SK-N-SH treated with all-trans-retinoic acid at 6 μM for 48 hours (cell line): ENCODE data around the gene USP6NL.

ENCODE experiments used
- ATAC-seq: fragments of 200-7000 bp; cut with Tn5 transposase; 3 replicates; pipeline ENCODE4 v1.9.1; 2020; ENCODE audit warnings: mild to moderate bottlenecking, moderate library complexity
- ARNTL ChIP-seq: fragments of 450-650 bp; formaldehyde crosslinking; IDR thresholded peaks from 2 replicates; pipeline ENCODE4 v1.5.0; 2020; ENCODE audit warnings: low read depth, mild to moderate bottlenecking, moderate library complexity, borderline replicate concordance
- BACH2 ChIP-seq: fragments of 250-450 bp; sonication (Bioruptor Pico); IDR thresholded peaks from 2 replicates; pipeline ENCODE4 v1.9.0; 2021; ENCODE audit warnings: mild to moderate bottlenecking, borderline replicate concordance
- CSDC2 ChIP-seq: fragments of 250-450 bp; sonication (Bioruptor Pico); IDR thresholded peaks from 2 replicates; pipeline ENCODE4 v1.5.0; 2020; ENCODE audit warnings: mild to moderate bottlenecking, moderate library complexity
- CSRNP3 ChIP-seq: fragments of 250-450 bp; sonication (Bioruptor Pico); IDR thresholded peaks from 2 replicates; pipeline ENCODE4 v1.5.1; 2021; ENCODE audit warnings: mild to moderate bottlenecking, moderate library complexity
- ESRRG ChIP-seq: fragments of 250-450 bp; sonication (Bioruptor Pico); IDR thresholded peaks from 2 replicates; pipeline ENCODE4 v1.6.1; 2021; ENCODE audit warnings: mild to moderate bottlenecking
- GLIS3 ChIP-seq: fragments of 250-450 bp; sonication (Bioruptor Pico); IDR thresholded peaks from 2 replicates; pipeline ENCODE4 v1.5.0; 2020; ENCODE audit warnings: mild to moderate bottlenecking, moderate library complexity
- ISL1 ChIP-seq: fragments of 250-450 bp; sonication (Bioruptor Pico); IDR thresholded peaks from 2 replicates; pipeline ENCODE4 v2.1.2; 2022; ENCODE audit warnings: mild to moderate bottlenecking, moderate library complexity
- OSR1 ChIP-seq: fragments of 250-450 bp; sonication (Bioruptor Pico); IDR thresholded peaks from 2 replicates; pipeline ENCODE4 v1.8.0; 2022; ENCODE audit warnings: moderate library complexity, mild to moderate bottlenecking, inconsistent platforms
- PATZ1 ChIP-seq: fragments of 250-450 bp; sonication (Bioruptor Pico); IDR thresholded peaks from 2 replicates; pipeline ENCODE4 v1.8.0; 2020; ENCODE audit warnings: mild to moderate bottlenecking, moderate library complexity, borderline replicate concordance
- PPARA ChIP-seq: fragments of 250-450 bp; sonication (Bioruptor Pico); IDR thresholded peaks from 2 replicates; pipeline ENCODE4 v1.5.0; 2020; ENCODE audit warnings: mild to moderate bottlenecking, borderline replicate concordance
- RARB ChIP-seq: fragments of 250-450 bp; sonication (Bioruptor Pico); IDR thresholded peaks from 2 replicates; pipeline ENCODE4 v1.8.0; 2021; ENCODE audit warnings: mild to moderate bottlenecking, moderate library complexity
- SNAI2 ChIP-seq: fragments of 250-450 bp; sonication (Bioruptor Pico); IDR thresholded peaks from 2 replicates; pipeline ENCODE4 v1.5.0; 2020; ENCODE audit warnings: mild to moderate bottlenecking, moderate library complexity
- TCF4 ChIP-seq: fragments of 250-450 bp; sonication (Bioruptor Pico); IDR thresholded peaks from 2 replicates; pipeline ENCODE4 v1.8.0; 2021; ENCODE audit warnings: mild to moderate bottlenecking, moderate library complexity, borderline replicate concordance
- TOX ChIP-seq: fragments of 250-450 bp; sonication (Bioruptor Pico); IDR thresholded peaks from 2 replicates; pipeline ENCODE4 v1.8.0; 2021; ENCODE audit warnings: mild to moderate bottlenecking, moderate library complexity, borderline replicate concordance
- ZC3H10 ChIP-seq: fragments of 250-450 bp; sonication (Bioruptor Pico); IDR thresholded peaks from 2 replicates; pipeline ENCODE4 v1.5.1; 2021; ENCODE audit warnings: mild to moderate bottlenecking, moderate library complexity
- ZFP3 ChIP-seq: fragments of 250-450 bp; sonication (Bioruptor Pico); IDR thresholded peaks from 2 replicates; pipeline ENCODE4 v1.5.0; 2020; ENCODE audit warnings: mild to moderate bottlenecking, moderate library complexity
- ZFP30 ChIP-seq: fragments of 450-650 bp; formaldehyde crosslinking; IDR thresholded peaks from 2 replicates; pipeline ENCODE4 v1.5.0; 2022; ENCODE audit warnings: mild to moderate bottlenecking, moderate library complexity
- ZNF565 ChIP-seq: fragments of 450-650 bp; formaldehyde crosslinking; conservative IDR thresholded peaks from 2 replicates; pipeline ENCODE4 v1.5.0; 2020; ENCODE audit warnings: low read depth, mild to moderate bottlenecking, moderate library complexity
- ZNF70 ChIP-seq: fragments of 450-650 bp; formaldehyde crosslinking; IDR thresholded peaks from 2 replicates; pipeline ENCODE4 v1.5.0; 2020; ENCODE audit warnings: mild to moderate bottlenecking, moderate library complexity
- ZNF8 ChIP-seq: fragments of 450-650 bp; formaldehyde crosslinking; IDR thresholded peaks from 2 replicates; pipeline ENCODE4 v1.5.0; 2020; ENCODE audit warnings: mild to moderate bottlenecking, moderate library complexity
- TF ChIP-seq, protein P1 (sequence below): fragments of 250-450 bp; sonication (Bioruptor Pico); IDR thresholded peaks from 2 replicates; pipeline ENCODE4 v1.8.0; 2021; ENCODE audit warnings: low read depth, mild to moderate bottlenecking, moderate library complexity, borderline replicate concordance
- TF ChIP-seq, protein P2 (sequence below): fragments of 250-450 bp; sonication (Bioruptor Pico); IDR thresholded peaks from 2 replicates; pipeline ENCODE4 v1.5.0; 2020; ENCODE audit warnings: mild to moderate bottlenecking, moderate library complexity

The USP6NL gene

DNA sequence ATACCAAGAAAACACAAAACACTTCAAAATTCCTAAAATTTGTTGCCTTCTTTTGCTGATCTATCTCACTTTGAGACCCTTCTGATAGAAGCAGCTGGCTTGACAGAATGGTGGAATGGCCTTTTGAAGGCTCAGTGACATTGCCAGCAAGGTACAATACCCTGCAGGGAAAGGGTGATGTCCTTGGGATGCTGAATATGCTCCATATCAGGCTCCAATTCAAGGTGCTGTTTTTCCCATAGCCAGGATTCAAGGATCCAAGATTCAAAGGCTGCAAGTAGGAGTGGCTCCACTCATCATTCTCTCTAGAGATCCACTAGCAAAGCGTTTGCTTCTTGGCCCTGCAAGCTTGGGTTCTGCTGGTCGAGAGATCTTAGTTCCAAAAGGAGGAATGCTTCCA is 120.4 kb downstream of the USP6NL start:
- ATAC-seq: no peak
- TF ChIP-seq ZNF8 (no peak), OSR1 (CRISPR knock-in tag) (no peak), ZFP30 (CRISPR knock-in tag) (no peak), ZNF70 (CRISPR knock-in tag) (no peak), ZFP3 (CRISPR knock-in tag) (no peak), TOX (CRISPR knock-in tag) (no peak), PATZ1 (CRISPR knock-in tag) (no peak), ISL1 (no peak), TCF4 (CRISPR knock-in tag) (no peak), SNAI2 (CRISPR knock-in tag) (no peak), ESRRG (no peak), RARB (CRISPR knock-in tag) (no peak), ZC3H10 (no peak), PPARA (CRISPR knock-in tag) (no peak), ARNTL (no peak), ZNF565 (CRISPR knock-in tag) (no peak), CSRNP3 (CRISPR knock-in tag) (no peak)
- TF ChIP-seq, protein P1, sequence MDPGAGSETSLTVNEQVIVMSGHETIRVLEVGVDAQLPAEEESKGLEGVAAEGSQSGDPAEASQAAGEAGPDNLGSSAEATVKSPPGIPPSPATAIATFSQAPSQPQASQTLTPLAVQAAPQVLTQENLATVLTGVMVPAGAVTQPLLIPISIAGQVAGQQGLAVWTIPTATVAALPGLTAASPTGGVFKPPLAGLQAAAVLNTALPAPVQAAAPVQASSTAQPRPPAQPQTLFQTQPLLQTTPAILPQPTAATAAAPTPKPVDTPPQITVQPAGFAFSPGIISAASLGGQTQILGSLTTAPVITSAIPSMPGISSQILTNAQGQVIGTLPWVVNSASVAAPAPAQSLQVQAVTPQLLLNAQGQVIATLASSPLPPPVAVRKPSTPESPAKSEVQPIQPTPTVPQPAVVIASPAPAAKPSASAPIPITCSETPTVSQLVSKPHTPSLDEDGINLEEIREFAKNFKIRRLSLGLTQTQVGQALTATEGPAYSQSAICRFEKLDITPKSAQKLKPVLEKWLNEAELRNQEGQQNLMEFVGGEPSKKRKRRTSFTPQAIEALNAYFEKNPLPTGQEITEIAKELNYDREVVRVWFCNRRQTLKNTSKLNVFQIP (CRISPR knock-in tag): no peak
- TF ChIP-seq, protein P2, sequence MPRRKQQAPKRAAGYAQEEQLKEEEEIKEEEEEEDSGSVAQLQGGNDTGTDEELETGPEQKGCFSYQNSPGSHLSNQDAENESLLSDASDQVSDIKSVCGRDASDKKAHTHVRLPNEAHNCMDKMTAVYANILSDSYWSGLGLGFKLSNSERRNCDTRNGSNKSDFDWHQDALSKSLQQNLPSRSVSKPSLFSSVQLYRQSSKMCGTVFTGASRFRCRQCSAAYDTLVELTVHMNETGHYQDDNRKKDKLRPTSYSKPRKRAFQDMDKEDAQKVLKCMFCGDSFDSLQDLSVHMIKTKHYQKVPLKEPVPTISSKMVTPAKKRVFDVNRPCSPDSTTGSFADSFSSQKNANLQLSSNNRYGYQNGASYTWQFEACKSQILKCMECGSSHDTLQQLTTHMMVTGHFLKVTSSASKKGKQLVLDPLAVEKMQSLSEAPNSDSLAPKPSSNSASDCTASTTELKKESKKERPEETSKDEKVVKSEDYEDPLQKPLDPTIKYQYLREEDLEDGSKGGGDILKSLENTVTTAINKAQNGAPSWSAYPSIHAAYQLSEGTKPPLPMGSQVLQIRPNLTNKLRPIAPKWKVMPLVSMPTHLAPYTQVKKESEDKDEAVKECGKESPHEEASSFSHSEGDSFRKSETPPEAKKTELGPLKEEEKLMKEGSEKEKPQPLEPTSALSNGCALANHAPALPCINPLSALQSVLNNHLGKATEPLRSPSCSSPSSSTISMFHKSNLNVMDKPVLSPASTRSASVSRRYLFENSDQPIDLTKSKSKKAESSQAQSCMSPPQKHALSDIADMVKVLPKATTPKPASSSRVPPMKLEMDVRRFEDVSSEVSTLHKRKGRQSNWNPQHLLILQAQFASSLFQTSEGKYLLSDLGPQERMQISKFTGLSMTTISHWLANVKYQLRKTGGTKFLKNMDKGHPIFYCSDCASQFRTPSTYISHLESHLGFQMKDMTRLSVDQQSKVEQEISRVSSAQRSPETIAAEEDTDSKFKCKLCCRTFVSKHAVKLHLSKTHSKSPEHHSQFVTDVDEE (CRISPR knock-in tag): no peak
- TF ChIP-seq, all 23 proteins: peak for 0

DNA sequence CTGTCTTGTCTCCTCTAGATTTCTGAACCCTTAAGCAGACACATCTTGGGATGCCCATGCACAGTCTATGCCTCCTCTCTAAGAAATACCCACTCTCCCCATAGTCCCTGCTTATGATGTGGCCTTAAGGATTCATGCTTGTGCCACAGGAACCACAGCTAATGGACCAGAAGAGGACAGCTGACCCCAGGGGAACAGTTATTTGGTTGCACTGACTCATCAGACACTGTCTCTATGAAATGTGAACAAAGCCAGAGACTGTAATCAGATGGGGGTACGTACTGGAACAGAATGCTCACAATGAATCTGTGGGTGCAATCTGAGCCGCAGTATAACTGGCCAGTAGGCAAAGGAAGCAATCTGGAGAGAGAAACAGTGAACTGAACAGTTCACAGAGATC is 121.9 kb downstream of the USP6NL start:
- no peak for TF ChIP-seq ZNF8
- TF ChIP-seq ZC3H10: no peak
- TF ChIP-seq BACH2 (CRISPR knock-in tag): no peak
- no peak for TF ChIP-seq CSRNP3 (CRISPR knock-in tag)
- no peak for TF ChIP-seq CSDC2 (CRISPR knock-in tag)
- no peak for TF ChIP-seq PATZ1 (CRISPR knock-in tag)
- no peak for TF ChIP-seq ZNF70 (CRISPR knock-in tag)
- TF ChIP-seq GLIS3 (CRISPR knock-in tag): no peak
- TF ChIP-seq ZFP3 (CRISPR knock-in tag): no peak
- no peak for TF ChIP-seq PPARA (CRISPR knock-in tag)
- no peak for TF ChIP-seq RARB (CRISPR knock-in tag)
- TF ChIP-seq, protein P2 (CRISPR knock-in tag): no peak
- TF ChIP-seq ZNF565 (CRISPR knock-in tag): no peak
- TF ChIP-seq ISL1: no peak
- ATAC-seq: no peak
